Common myeloid progenitor, CD34-positive (primary cell): ENCODE data around the gene RAD51AP2.

Experiments used
- CTCF ChIA-PET: fragments of 350-600 bp; sonication (Branson Sonifier 250); formaldehyde crosslinking; loops from one replicate; lab custom pipeline; 2021; ENCODE audit warnings: antibody characterized with exemption; lab: Charles Lee
- POLR2A ChIA-PET: fragments of 350-600 bp; sonication (Branson Sonifier 250); formaldehyde crosslinking; loops from one replicate; lab custom pipeline; 2021; ENCODE audit warnings: antibody characterized with exemption; lab: Charles Lee
- DNase-seq, 3 donors: peaks; one replicate each; pipeline versions ENCODE4 v3.0.0 to v3.0.0-alpha.2; 2013
- H3K27ac ChIP-seq, 2 experiments: 1 replicate in 1 of 2; 2 replicates in 1 of 2; pipeline ENCODE4 v1.7.0; 2013; ENCODE audit warnings: inconsistent platforms in 2 of 2, low read length in 2 of 2, mild to moderate bottlenecking in 2 of 2, low read depth in 1 of 2, moderate library complexity in 1 of 2; ENCODE audit not compliant: severe bottlenecking in 2 of 2, insufficient read depth in 1 of 2, poor library complexity in 1 of 2
- H3K27me3 ChIP-seq, 5 experiments: replicated peaks in 2 of 5; 1 replicate in 3 of 5; 2 replicates in 2 of 5; pipeline versions ENCODE4 v1.6.1 to v1.7.0; 2013; ENCODE audit warnings: low read length in 4 of 5, mild to moderate bottlenecking in 2 of 5, moderate library complexity in 2 of 5, inconsistent platforms in 1 of 5; ENCODE audit not compliant: insufficient read depth in 5 of 5, control insufficient read depth in 4 of 5
- H3K36me3 ChIP-seq, 4 experiments: 1 replicate in 2 of 4; 2 replicates in 2 of 4; pipeline versions ENCODE4 v1.6.1 to v1.7.0; 2013; ENCODE audit warnings: low read length in 3 of 4, control low read depth in 1 of 4, mild to moderate bottlenecking in 1 of 4; ENCODE audit not compliant: control insufficient read depth in 4 of 4, insufficient read depth in 4 of 4
- H3K4me1 ChIP-seq, 4 experiments: 1 replicate in 3 of 4; 2 replicates in 1 of 4; pipeline versions ENCODE4 v1.6.1 to v1.7.1; 2013; ENCODE audit warnings: low read length in 3 of 4, mild to moderate bottlenecking in 3 of 4, control low read depth in 1 of 4, inconsistent platforms in 1 of 4, moderate library complexity in 1 of 4; ENCODE audit not compliant: control insufficient read depth in 4 of 4, insufficient read depth in 4 of 4; ENCODE audit errors: control extremely low read depth in 1 of 4
- H3K4me3 ChIP-seq, 7 experiments: 1 replicate in 4 of 7; 2 replicates in 3 of 7; pipeline versions ENCODE4 v1.5.1 to v1.7.0; 2013; ENCODE audit warnings: mild to moderate bottlenecking in 7 of 7, low read length in 6 of 7, moderate library complexity in 6 of 7, inconsistent platforms in 2 of 7, low read depth in 2 of 7, control low read depth in 1 of 7; ENCODE audit not compliant: insufficient read depth in 4 of 7, control insufficient read depth in 1 of 7; ENCODE audit errors: extremely low read depth in 1 of 7
- H3K9me3 ChIP-seq, 5 experiments: 1 replicate in 4 of 5; 2 replicates in 1 of 5; pipeline versions ENCODE4 v1.6.1 to v1.7.1; 2013; ENCODE audit warnings: low read length in 4 of 5, mild to moderate bottlenecking in 2 of 5, inconsistent platforms in 1 of 5, low read depth in 1 of 5, moderate library complexity in 1 of 5; ENCODE audit not compliant: control insufficient read depth in 4 of 5, insufficient read depth in 2 of 5; ENCODE audit errors: control extremely low read depth in 1 of 5
- WGBS: methylation state at CpG from one replicate; pipeline ENCODE4 v1.1.5; 2013; ENCODE audit not compliant: insufficient coverage; 5-methylcytosine and 5-hydroxymethylcytosine counted together

Gene RAD51AP2

GRCh38 chr2:17536416-17536815 is 18.2 kb upstream of the RAD51AP2 start:
- no peak overlapping the region for H3K4me3 ChIP-seq
- H3K27me3 ChIP-seq, result peaks cover 18 to 87% (median 53%) of the 10 kb centered on the region in 5 experiments
- POLR2A ChIA-PET, result no interaction called here
- 86% methylated on average over 1 of the region's 2 CpGs for WGBS
- H3K4me1 ChIP-seq, result peaks cover 2 to 25% (median 16%) of the 10 kb centered on the region in 4 experiments
- H3K36me3 ChIP-seq, result no peaks in the 10 kb centered on the region
- no peak for DNase-seq
- H3K9me3 ChIP-seq, result no peaks in the 10 kb centered on the region
- no peak overlapping the region for H3K27ac ChIP-seq
- CTCF ChIA-PET, result no interaction called here

DNA sequence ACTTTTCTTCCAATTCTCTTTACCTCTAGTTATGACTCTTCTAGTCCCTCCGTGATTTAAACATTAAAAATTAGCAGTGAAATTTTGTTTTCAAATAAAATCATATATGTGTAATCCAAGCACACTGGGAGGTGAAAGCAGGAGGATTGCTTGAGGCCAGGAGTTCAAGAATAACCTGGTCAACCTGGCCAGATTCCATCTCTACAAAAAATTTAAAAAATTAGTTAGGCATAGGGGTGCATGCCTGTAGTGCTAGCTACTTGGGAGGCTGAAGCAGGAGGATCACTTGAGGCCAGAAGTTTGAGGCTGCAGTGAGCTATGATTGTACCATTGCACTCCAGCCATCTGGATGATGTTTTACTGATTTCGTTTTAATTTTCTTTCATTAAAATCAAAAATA is 15.3 kb upstream of the RAD51AP2 start:
- H3K4me3 ChIP-seq, result no peak overlapping the region
- no peaks in the 10 kb centered on the region for H3K36me3 ChIP-seq
- H3K27ac ChIP-seq, result no peak overlapping the region
- POLR2A ChIA-PET, result no interaction called here
- CTCF ChIA-PET, result no interaction called here
- WGBS, result no CpG with 5 or more reads among the region's 2 CpGs
- H3K4me1 ChIP-seq, result peaks cover 1 to 6% (median 3%) of the 10 kb centered on the region in 4 experiments
- DNase-seq, result no peak
- H3K27me3 ChIP-seq, result peaks cover 11 to 69% (median 30%) of the 10 kb centered on the region in 5 experiments
- H3K9me3 ChIP-seq, result no peaks in the 10 kb centered on the region

- Histone ChIP-seq H3K27ac (no peak overlapping the region), H3K27me3 (peaks cover 2 to 54% (median 10%) of the 10 kb centered on the region in 5 experiments), H3K4me3 (no peak overlapping the region), H3K4me1 (no peaks in the 10 kb centered on the region), H3K9me3 (no peaks in the 10 kb centered on the region), H3K36me3 (no peaks in the 10 kb centered on the region)
- CTCF ChIA-PET, result no interaction called here
- 100% methylated on average over 2 of the region's 2 CpGs for WGBS
- POLR2A ChIA-PET, result no interaction called here
- no peak for DNase-seq
Observed at GRCh38 chr2:17529771-17530170, 11.5 kb upstream of the RAD51AP2 start.

GRCh38 chr2:17522303-17522702 is 4.1 kb upstream of the RAD51AP2 start:
- no peak for DNase-seq
- 91% methylated on average over 2 of the region's 6 CpGs for whole genome bisulfite sequencing
- peaks cover 0 to 4% (median 1%) of the 10 kb centered on the region in 4 experiments for H3K4me1 ChIP-seq
- ChIA-PET CTCF (no interaction called here), POLR2A (no interaction called here)
- H3K9me3 ChIP-seq, result no peaks in the 10 kb centered on the region
- H3K36me3 ChIP-seq, result no peaks in the 10 kb centered on the region
- no peak overlapping the region for H3K27ac ChIP-seq
- H3K4me3 ChIP-seq, result no peak overlapping the region
- peaks cover 6 to 62% (median 17%) of the 10 kb centered on the region in 5 experiments for H3K27me3 ChIP-seq

DNA sequence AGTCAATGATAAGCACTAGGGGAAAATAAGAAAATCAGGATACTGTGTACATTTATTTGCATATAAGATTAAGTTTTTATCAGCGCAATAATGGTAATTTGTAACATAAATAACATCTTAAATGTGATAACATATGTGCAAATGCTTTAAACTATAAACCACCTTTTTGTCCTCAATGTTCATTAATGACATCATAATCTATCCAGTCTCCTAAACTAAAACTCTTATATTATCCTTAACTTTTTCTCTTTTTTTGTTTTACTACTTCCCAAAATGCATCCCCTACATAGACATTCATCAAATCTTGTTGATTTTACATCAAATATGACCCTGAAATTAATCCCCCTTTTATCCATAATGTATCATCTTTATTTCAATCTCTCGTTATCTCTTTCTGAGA is 3.4 kb upstream of the RAD51AP2 start:
- H3K4me1 ChIP-seq, result peaks cover 0 to 4% (median 1%) of the 10 kb centered on the region in 4 experiments
- ChIA-PET POLR2A (no interaction called here), CTCF (no interaction called here)
- H3K4me3 ChIP-seq, result no peak overlapping the region
- H3K9me3 ChIP-seq, result no peaks in the 10 kb centered on the region
- no peaks in the 10 kb centered on the region for H3K36me3 ChIP-seq
- no peak overlapping the region for H3K27ac ChIP-seq
- no peak for DNase-seq
- 100% methylated on average over 1 of the region's 2 CpGs for WGBS
- peaks cover 6 to 63% (median 17%) of the 10 kb centered on the region in 5 experiments for H3K27me3 ChIP-seq

- no peaks in the 10 kb centered on the region for H3K9me3 ChIP-seq
- H3K27ac ChIP-seq, result no peak overlapping the region
- peaks cover 0 to 4% (median 1%) of the 10 kb centered on the region in 4 experiments for H3K4me1 ChIP-seq
- H3K36me3 ChIP-seq, result no peaks in the 10 kb centered on the region
- H3K4me3 ChIP-seq, result no peak overlapping the region
- peaks cover 6 to 62% (median 17%) of the 10 kb centered on the region in 5 experiments for H3K27me3 ChIP-seq
- ChIA-PET CTCF (no interaction called here), POLR2A (no interaction called here)
- WGBS, result 50% methylated on average over 1 of the region's 2 CpGs
- DNase-seq, result no peak
Observed at GRCh38 chr2:17520761-17521160, 2.5 kb upstream of the RAD51AP2 start.

DNA sequence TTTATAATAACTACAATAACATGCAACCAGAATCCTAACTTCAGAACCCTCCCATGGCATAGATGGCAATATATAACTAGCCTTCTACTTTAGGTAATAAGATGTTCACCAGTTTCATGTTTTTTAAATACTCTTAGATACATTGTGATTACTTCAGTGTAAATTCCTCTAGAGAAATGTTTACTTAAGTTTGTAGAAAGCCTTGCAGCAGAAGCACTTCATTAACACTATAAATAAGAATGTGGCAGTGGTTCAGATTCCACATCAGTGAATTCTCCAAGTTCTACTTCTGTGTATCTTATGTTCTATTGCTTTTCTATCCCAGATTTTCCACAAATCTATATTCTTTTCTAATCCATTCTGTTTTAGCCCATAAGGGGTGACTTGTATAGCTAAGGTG is 1.2 kb upstream of the RAD51AP2 start:
- POLR2A ChIA-PET, result no interaction called here
- no peak overlapping the region for H3K4me3 ChIP-seq
- peaks cover 0 to 4% (median 1%) of the 10 kb centered on the region in 4 experiments for H3K4me1 ChIP-seq

More for the DNA sequence above, 1.2 kb upstream of the RAD51AP2 start:
- Histone ChIP-seq H3K27me3 (peaks cover 6 to 59% (median 17%) of the 10 kb centered on the region in 5 experiments), H3K27ac (no peak overlapping the region), H3K9me3 (no peaks in the 10 kb centered on the region), H3K36me3 (no peaks in the 10 kb centered on the region)
- CTCF ChIA-PET, result no interaction called here
- DNase-seq, result no peak
